GM12864 (cell line): Measurements from ENCODE around the gene WDR90.

Experiments used
- DNase-seq: peaks from one replicate; pipeline ENCODE4 v3.0.0-alpha.2; 2011; ENCODE audit warnings: low read depth
- H3K4me3 ChIP-seq: 2 replicates; pipeline ENCODE4 v1.5.1; 2011; ENCODE audit warnings: mild to moderate bottlenecking, low read depth, low read length, control low read depth
- CTCF ChIP-seq: IDR thresholded peaks from 2 replicates; pipeline ENCODE4 v1.5.1; 2011; ENCODE audit warnings: low read depth, mild to moderate bottlenecking, moderate library complexity, low read length, control low read depth, inconsistent platforms; ENCODE audit errors: missing control alignments

WDR90 gene

GRCh38 chr16:662095-662494, 12.9 kb downstream of the WDR90 start:
- H3K4me3 ChIP-seq: no peak overlapping the region
- no peak for DNase-seq
- no peak for TF ChIP-seq CTCF

DNA sequence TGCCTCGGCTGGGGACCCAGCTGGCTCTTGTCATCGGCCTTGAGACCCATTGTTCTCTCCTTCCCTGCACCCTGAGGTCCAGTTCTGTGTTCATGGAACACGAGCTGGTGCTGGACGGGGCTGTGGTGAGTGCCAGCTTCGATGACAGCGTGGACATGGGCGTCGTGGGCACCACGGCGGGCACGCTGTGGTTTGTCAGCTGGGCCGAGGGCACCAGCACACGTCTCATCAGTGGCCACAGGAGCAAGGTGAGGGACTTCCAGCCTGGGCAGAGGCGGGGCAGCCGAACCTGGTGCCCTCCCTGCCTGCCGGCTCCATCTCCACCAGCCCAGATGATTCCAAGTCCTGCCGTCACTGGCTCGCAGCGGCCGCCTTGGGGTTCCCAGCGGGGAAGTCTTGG, 13.4 kb downstream of the WDR90 start:
- no peak for DNase-seq
- H3K4me3 ChIP-seq: no peak overlapping the region
- no peak for TF ChIP-seq CTCF

GRCh38 chr16:666572-666971, 17.4 kb downstream of the WDR90 start:
- TF ChIP-seq CTCF: no peak
- DNase-seq: no peak

DNA sequence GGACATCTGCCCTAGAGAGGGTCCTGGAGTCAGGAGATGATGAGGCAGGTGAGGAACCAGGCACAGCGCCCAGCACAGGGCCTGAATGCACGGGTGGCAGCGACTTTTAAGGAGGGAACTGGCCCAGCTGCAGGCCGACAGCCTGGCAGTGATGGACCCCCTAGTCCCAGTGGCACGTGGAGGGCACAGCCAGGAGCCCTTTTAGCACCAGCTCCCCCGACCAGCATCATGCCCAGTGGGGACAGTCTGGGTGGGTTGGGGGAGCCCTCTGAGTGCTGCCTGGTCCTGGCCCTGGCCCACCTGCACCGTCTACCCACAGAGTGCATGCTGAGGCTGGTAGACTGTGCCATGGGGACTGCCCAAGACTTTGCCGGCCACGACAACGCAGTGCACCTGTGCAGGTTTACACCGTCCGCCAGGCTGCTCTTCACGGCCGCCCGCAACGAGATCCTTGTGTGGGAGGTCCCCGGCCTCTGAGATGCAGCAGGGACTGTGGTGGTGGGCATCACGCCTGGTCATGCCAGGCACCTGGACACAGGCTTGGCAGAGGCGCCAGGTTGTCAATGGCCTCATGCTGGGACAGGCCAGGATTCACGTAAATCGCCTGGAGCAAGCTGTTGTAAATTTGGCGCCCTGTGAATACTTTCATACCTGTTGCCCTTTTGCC, 18.1 kb downstream of the WDR90 start:
- no peak for DNase-seq
- H3K4me3 ChIP-seq: peak overlapping the region; percentile 15; the same call in 1 of the 2 replicates
- TF ChIP-seq CTCF: no peak

More at GRCh38 chr16:666572-666971, 17.4 kb downstream of the WDR90 start:
- no peak overlapping the region for H3K4me3 ChIP-seq

GRCh38 chr16:667780-668518, 18.8 kb downstream of the WDR90 start, which contains the start of gene RHOT2:
RHOT2 (plus strand) TSS chr16:668132; CDS start chr16:668200, 68 bp downstream.
- H3K4me3 ChIP-seq: peak within 1 kb of the TSS; percentile 73
- DNase-seq: peak; percentile 60
- TF ChIP-seq CTCF: peak; percentile 81

DNA sequence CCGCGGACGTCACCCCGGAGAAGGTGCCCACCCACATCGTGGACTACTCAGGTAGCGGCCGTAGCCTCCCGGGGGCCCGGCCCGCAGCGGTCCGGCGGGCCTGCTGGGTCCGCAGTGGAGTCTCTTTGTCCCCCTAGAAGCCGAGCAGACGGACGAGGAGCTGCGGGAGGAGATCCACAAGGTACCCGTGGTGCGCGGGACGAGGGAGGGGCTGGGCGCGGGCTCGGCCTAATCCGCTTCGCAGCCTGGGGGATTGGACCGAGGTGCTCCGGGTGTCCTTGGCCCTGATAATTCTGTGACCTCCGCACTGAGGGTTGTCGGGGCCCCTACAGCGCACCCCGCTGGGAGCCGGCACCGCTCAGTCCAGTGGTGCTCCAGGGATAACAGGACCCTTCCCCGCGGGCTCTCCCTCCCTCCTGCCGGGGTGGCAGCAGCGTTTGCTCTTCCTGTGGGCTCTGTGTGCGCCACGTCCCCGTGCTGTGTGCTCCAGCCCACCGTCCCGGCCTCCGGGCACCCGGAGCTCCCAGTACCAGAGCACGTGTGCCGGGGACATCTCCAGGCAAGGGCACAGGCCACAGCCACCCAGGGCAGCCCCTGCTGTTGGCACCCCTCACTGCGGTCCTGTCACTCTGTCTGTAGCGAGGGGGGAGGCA, 19.5 kb downstream of the WDR90 start:
- peak overlapping the region; percentile 73 for H3K4me3 ChIP-seq
- TF ChIP-seq CTCF: no peak
- no peak for DNase-seq
